Motor neuron (in vitro differentiated cells): ENCODE measurements around the gene ZIC1. TPM values are rescaled to one million over a fixed set of nuclear protein-coding genes. Genes with fewer than 3 reads are reported as not detected.

Experiments used
- ATAC-seq, 8 experiments: fragments of 200-7000 bp; cut with Tn5 transposase; replicated peaks in 6 of 8; 2 replicates each; pipeline ENCODE4 v1.8.0; 2021; ENCODE audit warnings: mild to moderate bottlenecking in 8 of 8, moderate library complexity in 8 of 8
- H3K27ac ChIP-seq, 2 donors: fragments of 250-450 bp; sonication (Bioruptor Pico); 2 replicates each; pipeline ENCODE4 v1.9.0; 2021; ENCODE audit warnings: antibody characterized with exemption in 2 of 2, mild to moderate bottlenecking in 2 of 2, moderate library complexity in 1 of 2
- H3K4me1 ChIP-seq, 2 donors: fragments of 250-450 bp; sonication (Bioruptor Pico); replicated peaks in 1 of 2; 2 replicates each; pipeline ENCODE4 v1.6.1; 2021; ENCODE audit warnings: antibody characterized with exemption in 2 of 2, mild to moderate bottlenecking in 2 of 2, moderate library complexity in 1 of 2
- H3K4me3 ChIP-seq, 5 donors: fragments of 250-450 bp; sonication (Bioruptor Pico); 2 replicates each; pipeline ENCODE4 v1.9.0; 2021; ENCODE audit warnings: antibody characterized with exemption in 5 of 5, mild to moderate bottlenecking in 5 of 5, moderate library complexity in 4 of 5
- WGBS, 10 experiments: fragments of 450-650 bp; shearing (Covaris generic); methylation state at CpG; one replicate each; pipeline ENCODE4 v1.0.0; 2022; 5-methylcytosine and 5-hydroxymethylcytosine counted together
- in situ Hi-C, 9 experiments: fragments of 400-800 bp; cut with MboI; loops; one replicate each; pipeline ENCODE4 v1.15.0; 2021; ENCODE audit warnings: low sequenced_read_pairs in 9 of 9, low pct_unique_long_range_greater_than_20kb in 2 of 9; ENCODE audit not compliant: unreplicated experiment in 9 of 9
- total RNA-seq, 8 experiments: library from RNA; unstranded; fragments of 300-600 nt; gene quantifications; 2 replicates each; pipeline versions ENCODE4 v1.2.3 to v1.2.4, GENCODE V29; 2022

Gene ZIC1
- total RNA-seq, 8 experiments from 2014 or later: 1.4 to 172 (median 13.4) TPM

DNA sequence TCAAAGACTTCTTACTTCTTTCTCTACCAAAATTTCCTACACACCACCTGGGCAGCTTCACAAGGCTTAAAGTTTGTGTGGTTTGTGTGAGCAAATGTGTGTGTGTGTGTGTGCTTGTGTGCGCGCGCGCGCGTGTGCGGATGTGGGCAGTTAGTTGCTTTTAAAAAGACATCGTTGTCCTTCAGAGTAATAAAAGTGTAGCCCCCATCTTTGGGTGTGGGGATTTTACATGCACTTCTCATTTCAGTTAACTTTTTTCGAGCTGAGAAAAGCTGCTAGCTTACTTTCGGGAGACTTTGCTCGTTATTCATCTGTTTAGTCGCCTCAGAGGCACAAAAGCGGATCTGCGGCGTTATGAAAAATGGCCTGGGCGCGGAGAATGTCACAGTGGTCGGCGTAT, 38.8 kb upstream of the ZIC1 start:
- Histone ChIP-seq H3K4me3 (no peak overlapping the region), H3K27ac (no peak overlapping the region), H3K4me1 (no peaks in the 10 kb centered on the region)
- in situ Hi-C loops: no loop called here
- 2 to 27% (median 6%) methylated on average over 4 to 19 of the region's 19 CpGs; no CpG with 5 or more reads in 1 of the 10 experiments for WGBS, 10 experiments
- ATAC-seq: no peak

- Histone ChIP-seq H3K27ac (no peak overlapping the region), H3K4me1 (no peaks in the 10 kb centered on the region), H3K4me3 (no peak overlapping the region)
- ATAC-seq: no peak
- 0 to 23% (median 12%) methylated on average over 1 to 12 of the region's 12 CpGs for WGBS, 10 experiments
- in situ Hi-C loops: no loop called here
These were observed 38.0 kb upstream of the ZIC1 start for GRCh38 chr3:147371140-147371539.

DNA sequence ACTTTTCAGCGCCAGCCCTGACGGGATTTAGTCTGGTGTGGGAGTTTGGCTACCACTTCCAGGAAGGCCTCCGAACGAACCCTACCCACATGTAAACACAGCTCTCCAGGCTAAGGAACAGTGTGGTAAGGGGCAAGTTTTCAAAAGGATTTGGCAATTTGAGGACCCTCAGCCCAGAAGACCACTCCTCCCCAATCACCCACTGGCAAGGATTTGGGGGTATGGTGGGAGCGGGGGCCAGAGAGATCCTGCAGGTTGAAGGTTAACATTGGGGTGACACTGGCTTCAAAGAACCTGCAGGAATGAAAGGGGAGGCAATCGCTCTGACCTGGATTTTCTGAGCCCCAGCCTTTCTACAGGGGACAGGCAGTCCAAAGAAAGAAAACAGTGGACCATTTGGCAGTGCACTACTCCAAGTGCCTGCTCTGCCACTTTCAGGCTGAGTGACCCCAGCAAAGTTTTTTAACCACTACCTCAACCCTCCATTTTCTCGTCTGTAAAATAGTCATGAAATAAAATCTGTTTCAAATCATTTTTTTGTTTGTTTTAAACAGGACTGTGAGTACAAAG, 37.3 kb upstream of the ZIC1 start:
- Histone ChIP-seq H3K4me1 (no peaks in the 10 kb centered on the region), H3K4me3 (no peak overlapping the region), H3K27ac (no peak overlapping the region)
- in situ Hi-C loops: no loop called here
- 0 to 40% (median 25%) methylated on average over 1 to 4 of the region's 7 CpGs; no CpG with 5 or more reads in 4 of the 10 experiments for WGBS, 10 experiments
- ATAC-seq: no peak

DNA sequence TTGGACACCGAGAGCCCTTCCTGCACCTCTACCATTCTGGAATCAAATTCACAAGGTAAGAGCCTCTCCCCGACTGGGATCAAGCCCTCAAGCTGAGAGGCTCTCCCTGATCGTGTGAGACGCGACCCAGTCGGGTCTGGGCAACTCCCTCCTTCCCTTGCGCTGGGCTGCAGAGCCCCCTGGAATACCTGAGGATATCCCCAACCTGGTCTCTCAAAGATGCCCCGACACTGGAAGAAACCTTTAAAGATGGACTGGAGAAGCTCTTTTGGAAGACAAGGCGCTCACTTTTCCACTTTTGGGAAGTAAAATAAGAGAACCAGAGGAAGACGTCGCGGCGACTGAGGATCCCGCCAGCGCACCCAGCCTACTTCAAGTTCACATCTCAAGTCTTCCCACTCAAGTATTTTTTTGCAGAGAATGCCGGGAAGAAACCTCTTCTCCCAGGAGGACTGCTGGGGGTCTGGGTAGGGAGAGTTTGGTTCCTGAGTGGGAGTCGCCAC, 36.6 kb upstream of the ZIC1 start:
- in situ Hi-C loops: no loop called here
- Histone ChIP-seq H3K4me1 (peaks cover 0 to under 1% of the 10 kb centered on the region in 2 donors), H3K27ac (no peak overlapping the region), H3K4me3 (no peak overlapping the region)
- no peak for ATAC-seq
- 4 to 42% (median 13%) methylated on average over 1 to 10 of the region's 17 CpGs; no CpG with 5 or more reads in 3 of the 10 experiments for WGBS, 10 experiments

GRCh38 chr3:147373301-147373700, 35.9 kb upstream of the ZIC1 start:
- Histone ChIP-seq H3K4me3 (no peak overlapping the region), H3K4me1 (peaks cover 0 to 8% of the 10 kb centered on the region in 2 donors), H3K27ac (no peak overlapping the region)
- in situ Hi-C loops: no loop called here
- no peak for ATAC-seq
- 0 to 43% (median 26%) methylated on average over 1 to 6 of the region's 6 CpGs; no CpG with 5 or more reads in 1 of the 10 experiments for WGBS, 10 experiments

- ATAC-seq: peak in 2 of 8 experiments; percentile 21 to 71
- H3K4me1 ChIP-seq: peaks cover 0 to 9% of the 10 kb centered on the region in 2 donors
- WGBS, 10 experiments: 0 to 65% (median 8%) methylated on average over 3 to 19 of the region's 30 CpGs; no CpG with 5 or more reads in 1 of the 10 experiments
- no peak overlapping the region for H3K27ac ChIP-seq
- H3K4me3 ChIP-seq: no peak overlapping the region
- in situ Hi-C loops: loop anchor here in 1 of 9 experiments (25.0 kb wide), 2 partner anchors 240 to 565 kb away; no protein-coding TSS in a partner anchor
These were observed 31.5 kb upstream of the ZIC1 start for GRCh38 chr3:147377412-147378367.

- H3K4me1 ChIP-seq: peaks cover 0 to 9% of the 10 kb centered on the region in 2 donors
- in situ Hi-C loops: loop anchor here in 1 of 9 experiments (25.0 kb wide), 2 partner anchors 242 to 567 kb away; no protein-coding TSS in a partner anchor
- H3K4me3 ChIP-seq: no peak overlapping the region
- no peak for ATAC-seq
- no peak overlapping the region for H3K27ac ChIP-seq
- WGBS, 10 experiments: 0 to 80% (median 61%) methylated on average over 1 to 9 of the region's 10 CpGs; no CpG with 5 or more reads in 3 of the 10 experiments
These were observed 29.5 kb upstream of the ZIC1 start for GRCh38 chr3:147379651-147380050.

GRCh38 chr3:147380387-147380951, 28.7 kb upstream of the ZIC1 start:
- Histone ChIP-seq H3K27ac (no peak overlapping the region), H3K4me3 (no peak overlapping the region), H3K4me1 (peaks cover 0 to 9% of the 10 kb centered on the region in 2 donors)
- WGBS, 10 experiments: 20 to 100% (median 37%) methylated on average over 1 to 11 of the region's 26 CpGs; no CpG with 5 or more reads in 2 of the 10 experiments
- no peak for ATAC-seq
- in situ Hi-C loops: loop anchor here in 1 of 9 experiments (25.0 kb wide), 2 partner anchors 243 to 568 kb away; no protein-coding TSS in a partner anchor

GRCh38 chr3:147380977-147381376, 28.2 kb upstream of the ZIC1 start:
- Histone ChIP-seq H3K27ac (no peak overlapping the region), H3K4me1 (peaks cover 0 to 9% of the 10 kb centered on the region in 2 donors), H3K4me3 (no peak overlapping the region)
- no peak for ATAC-seq
- WGBS, 10 experiments: 40 to 100% (median 67%) methylated on average over 1 to 3 of the region's 3 CpGs; no CpG with 5 or more reads in 5 of the 10 experiments
- in situ Hi-C loops: loop anchor here in 1 of 9 experiments (25.0 kb wide), 2 partner anchors 244 to 569 kb away; no protein-coding TSS in a partner anchor

DNA sequence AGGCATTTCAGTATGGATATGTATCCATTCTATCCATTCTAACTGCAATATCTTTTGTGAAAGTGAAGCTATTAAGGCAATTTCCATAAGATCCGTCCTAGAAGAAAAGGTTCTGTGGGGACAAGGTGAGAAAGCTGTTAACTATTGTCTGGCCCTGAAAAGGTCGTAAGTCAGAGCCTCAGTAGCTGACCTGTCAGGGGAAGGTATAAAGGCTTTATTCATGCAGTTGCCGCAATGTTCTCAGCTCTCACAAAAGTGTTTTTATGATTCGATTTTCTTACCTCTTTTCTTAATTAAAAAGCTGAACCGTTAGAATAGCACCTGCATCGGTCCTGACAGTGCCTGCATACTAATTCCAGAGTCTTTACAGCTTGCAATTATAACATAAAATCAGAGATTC, 27.6 kb upstream of the ZIC1 start:
- H3K27ac ChIP-seq: no peak overlapping the region

GRCh38 chr3:147383617-147384016, 25.5 kb upstream of the ZIC1 start:
- peaks cover 0 to 3% of the 10 kb centered on the region in 2 donors for H3K4me1 ChIP-seq
- in situ Hi-C loops: loop anchor here in 1 of 9 experiments (25.0 kb wide), 2 partner anchors 246 to 571 kb away; no protein-coding TSS in a partner anchor
- peak in 1 of 8 experiments; percentile 31 for ATAC-seq
- no peak overlapping the region for H3K27ac ChIP-seq
- no peak overlapping the region for H3K4me3 ChIP-seq
- 0 to 66% (median 32%) methylated on average over 2 to 6 of the region's 6 CpGs for WGBS, 10 experiments

More for the DNA sequence above, 27.6 kb upstream of the ZIC1 start:
- no peak for ATAC-seq
- in situ Hi-C loops: loop anchor here in 1 of 9 experiments (25.0 kb wide), 2 partner anchors 244 to 569 kb away; no protein-coding TSS in a partner anchor
- WGBS, 10 experiments: 0 to 86% (median 29%) methylated on average over 1 to 6 of the region's 6 CpGs
- Histone ChIP-seq H3K4me1 (peaks cover 0 to 9% of the 10 kb centered on the region in 2 donors), H3K4me3 (no peak overlapping the region)
